Gastroesophageal sphincter (tissue), 4 donors: Measurements from ENCODE around the gene TMEM203. TPM values are rescaled to one million over a fixed set of nuclear protein-coding genes. Genes with fewer than 3 reads are reported as not detected.

Experiments used
- ATAC-seq: fragments of 150-250 bp; one replicate; pipeline ENCODE4 v1.9.1; 2016; ENCODE audit warnings: mild to moderate bottlenecking, moderate library complexity
- H3K27ac ChIP-seq, 4 donors: fragments of 200-600 bp; sonication (generic) in 3 of 4; 1 replicate in 3 of 4; 2 replicates in 1 of 4; pipeline ENCODE4 v1.5.1; 2016 to 2019
- H3K27me3 ChIP-seq: fragments of 200-600 bp; sonication (generic); one replicate; pipeline ENCODE4 v1.5.1; 2019
- H3K36me3 ChIP-seq, 2 donors: fragments of 200-600 bp; sonication (generic); one replicate each; pipeline ENCODE4 v1.5.1; 2019; ENCODE audit warnings: control low read depth in 1 of 2
- H3K4me1 ChIP-seq, 3 donors: fragments of 200-600 bp; sonication (generic); 1 replicate in 2 of 3; 2 replicates in 1 of 3; pipeline ENCODE4 v1.5.1; 2016 to 2019; ENCODE audit warnings: control low read depth in 2 of 3
- H3K4me3 ChIP-seq, 2 donors: fragments of 200-600 bp; sonication (generic); one replicate each; pipeline ENCODE4 v1.5.1; 2019; ENCODE audit warnings: mild to moderate bottlenecking in 1 of 2, moderate library complexity in 1 of 2
- H3K9me3 ChIP-seq, 3 donors: fragments of 200-600 bp; sonication (generic); one replicate each; pipeline ENCODE4 v1.5.1; 2017 to 2019; ENCODE audit warnings: control low read depth in 2 of 3
- CTCF ChIP-seq, 4 experiments: fragments of 200-600 bp in 2 of 4; fragments of 450-650 bp in 2 of 4; sonication (generic) in 1 of 4; IDR thresholded peaks; one replicate each; pipeline ENCODE4 v1.5.1; 2017 to 2019; ENCODE audit warnings: antibody characterized with exemption in 4 of 4, mild to moderate bottlenecking in 2 of 4, moderate library complexity in 2 of 4
- EP300 ChIP-seq: sonication (generic); formaldehyde crosslinking; IDR thresholded peaks from one replicate; pipeline ENCODE4 v1.6.1; 2017; ENCODE audit warnings: antibody characterized with exemption, mild to moderate bottlenecking
- POLR2A ChIP-seq, 2 donors: fragments of 450-650 bp; IDR thresholded peaks; one replicate each; pipeline ENCODE4 v1.6.1; 2017; ENCODE audit warnings: antibody characterized with exemption in 2 of 2, mild to moderate bottlenecking in 2 of 2, moderate library complexity in 1 of 2
- POLR2AphosphoS5 ChIP-seq: sonication (generic); formaldehyde crosslinking; IDR thresholded peaks from one replicate; pipeline ENCODE4 v1.6.1; 2017; ENCODE audit warnings: antibody characterized with exemption
- WGBS, 2 donors: methylation state at CpG; one replicate each; pipeline ENCODE4 v1.1.5; 2018; ENCODE audit warnings: low coverage in 1 of 2; 5-methylcytosine and 5-hydroxymethylcytosine counted together
- total RNA-seq, 4 donors: library from RNA; depleted of rRNA; stranded (reverse); fragments of >200 nt; gene quantifications; one replicate each; pipeline ENCODE4 v1.1.0, GENCODE V29; 2016

The TMEM203 gene
- total RNA-seq, 4 donors from 2014 or later: 21.9 to 36.1 (median 29.1) TPM

- peaks cover 0 to 55% (median 16%) of the 10 kb centered on the region in 3 donors for H3K4me1 ChIP-seq
- no CpG with 5 or more reads among the region's 14 CpGs for WGBS, 2 donors
- TF ChIP-seq EP300 (no peak), CTCF (IDR thresholded peaks at IDR 0.05) (no peak), POLR2A (IDR thresholded peaks at IDR 0.05) (no peak), POLR2AphosphoS5 (no peak)
- H3K27ac ChIP-seq: peak overlapping the region in 1 of 4 donors; percentile 49
- H3K36me3 ChIP-seq: peaks cover 0 to 6% of the 10 kb centered on the region in 2 donors
- no peak for ATAC-seq
- H3K27me3 ChIP-seq: peaks cover 2% of the 10 kb centered on the region
- peak overlapping the region in 1 of 2 donors; percentile 79 for H3K4me3 ChIP-seq
- H3K9me3 ChIP-seq: no peaks in the 10 kb centered on the region
Measured at GRCh38 chr9:137221095-137221505, 15.7 kb upstream of the TMEM203 start.

- Histone ChIP-seq H3K27me3 (no peaks in the 10 kb centered on the region), H3K36me3 (peaks cover 0 to 12% of the 10 kb centered on the region in 2 donors), H3K27ac (no peak overlapping the region), H3K4me1 (peaks cover 0 to 55% (median 16%) of the 10 kb centered on the region in 3 donors), H3K9me3 (no peaks in the 10 kb centered on the region), H3K4me3 (no peak overlapping the region)
- 87 to 100% methylated on average over 1 to 3 of the region's 52 CpGs for WGBS, 2 donors
- no peak for ATAC-seq
- TF ChIP-seq EP300: no peak
- TF ChIP-seq POLR2A (IDR thresholded peaks at IDR 0.05): no peak
- no peak for TF ChIP-seq CTCF (IDR thresholded peaks at IDR 0.05)
- TF ChIP-seq POLR2AphosphoS5: no peak
Measured at GRCh38 chr9:137220317-137221094, 15.1 kb upstream of the TMEM203 start.

- 80% methylated on average over 2 of the region's 10 CpGs; no CpG with 5 or more reads in 1 of the 2 donors for WGBS, 2 donors
- no peaks in the 10 kb centered on the region for H3K27me3 ChIP-seq
- H3K27ac ChIP-seq: no peak overlapping the region
- ATAC-seq: no peak
- peaks cover 0 to 19% of the 10 kb centered on the region in 2 donors for H3K36me3 ChIP-seq
- H3K4me3 ChIP-seq: no peak overlapping the region
- peaks cover 0 to 55% (median 16%) of the 10 kb centered on the region in 3 donors for H3K4me1 ChIP-seq
- H3K9me3 ChIP-seq: no peaks in the 10 kb centered on the region
- TF ChIP-seq POLR2AphosphoS5 (no peak), POLR2A (IDR thresholded peaks at IDR 0.05) (no peak), EP300 (no peak), CTCF (IDR thresholded peaks at IDR 0.05) (no peak)
Measured at GRCh38 chr9:137219757-137220316, 14.4 kb upstream of the TMEM203 start.

GRCh38 chr9:137218754-137219271, 13.4 kb upstream of the TMEM203 start:
- ATAC-seq: no peak
- Histone ChIP-seq H3K9me3 (no peaks in the 10 kb centered on the region), H3K36me3 (peaks cover 0 to 28% of the 10 kb centered on the region in 2 donors), H3K27ac (no peak overlapping the region), H3K4me3 (no peak overlapping the region), H3K4me1 (peaks cover 0 to 46% (median 11%) of the 10 kb centered on the region in 3 donors), H3K27me3 (no peaks in the 10 kb centered on the region)
- no peak for TF ChIP-seq POLR2AphosphoS5
- TF ChIP-seq CTCF (IDR thresholded peaks at IDR 0.05): no peak
- TF ChIP-seq EP300: no peak
- no peak for TF ChIP-seq POLR2A (IDR thresholded peaks at IDR 0.05)
- 80% methylated on average over 1 of the region's 12 CpGs; no CpG with 5 or more reads in 1 of the 2 donors for WGBS, 2 donors
